ENCODE measurements around the gene TSPAN5.

DNA sequence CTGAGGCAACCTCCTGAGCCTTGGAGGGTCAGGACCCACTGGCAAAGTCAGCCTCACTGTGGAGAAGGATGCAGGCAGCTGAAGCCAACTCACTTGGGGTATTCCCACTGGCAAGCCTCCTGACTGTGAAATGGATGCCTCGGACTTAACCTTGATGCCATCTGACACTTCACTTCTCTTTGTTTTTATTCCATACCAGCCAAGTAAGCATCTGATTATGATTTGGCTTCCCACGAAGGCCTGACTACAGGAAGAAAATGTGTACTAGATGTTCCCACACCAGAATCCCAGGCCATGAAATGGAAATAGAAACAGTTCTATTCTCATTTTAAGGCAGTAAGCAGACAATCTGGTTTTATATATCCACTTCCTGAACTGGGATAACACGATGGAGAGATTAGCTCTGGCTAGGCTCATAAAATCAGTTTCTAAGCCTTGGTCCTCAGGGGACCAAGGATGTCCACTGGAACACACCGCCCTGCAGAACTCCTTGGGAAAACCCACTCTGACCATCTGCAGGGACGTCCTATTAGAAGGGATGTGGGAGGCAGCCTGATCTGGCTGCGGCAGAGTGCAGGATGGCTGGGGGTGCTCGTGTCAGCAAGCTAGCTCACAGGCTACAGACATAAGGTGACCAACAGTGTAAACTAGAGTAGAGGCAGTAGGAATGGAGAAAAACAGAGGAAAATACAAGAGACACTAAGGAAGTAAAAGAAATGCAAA is 89.3 kb downstream of the TSPAN5 start:
- TF ChIP-seq, protein P1, sequence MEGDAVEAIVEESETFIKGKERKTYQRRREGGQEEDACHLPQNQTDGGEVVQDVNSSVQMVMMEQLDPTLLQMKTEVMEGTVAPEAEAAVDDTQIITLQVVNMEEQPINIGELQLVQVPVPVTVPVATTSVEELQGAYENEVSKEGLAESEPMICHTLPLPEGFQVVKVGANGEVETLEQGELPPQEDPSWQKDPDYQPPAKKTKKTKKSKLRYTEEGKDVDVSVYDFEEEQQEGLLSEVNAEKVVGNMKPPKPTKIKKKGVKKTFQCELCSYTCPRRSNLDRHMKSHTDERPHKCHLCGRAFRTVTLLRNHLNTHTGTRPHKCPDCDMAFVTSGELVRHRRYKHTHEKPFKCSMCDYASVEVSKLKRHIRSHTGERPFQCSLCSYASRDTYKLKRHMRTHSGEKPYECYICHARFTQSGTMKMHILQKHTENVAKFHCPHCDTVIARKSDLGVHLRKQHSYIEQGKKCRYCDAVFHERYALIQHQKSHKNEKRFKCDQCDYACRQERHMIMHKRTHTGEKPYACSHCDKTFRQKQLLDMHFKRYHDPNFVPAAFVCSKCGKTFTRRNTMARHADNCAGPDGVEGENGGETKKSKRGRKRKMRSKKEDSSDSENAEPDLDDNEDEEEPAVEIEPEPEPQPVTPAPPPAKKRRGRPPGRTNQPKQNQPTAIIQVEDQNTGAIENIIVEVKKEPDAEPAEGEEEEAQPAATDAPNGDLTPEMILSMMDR (IDR thresholded peaks at IDR 0.05; ENCODE audit: insufficient read depth, low read length): no peak
- no peak for TF ChIP-seq GABPA (IDR thresholded peaks at IDR 0.05; ENCODE audit: low read depth)
- TF ChIP-seq, protein P2, sequence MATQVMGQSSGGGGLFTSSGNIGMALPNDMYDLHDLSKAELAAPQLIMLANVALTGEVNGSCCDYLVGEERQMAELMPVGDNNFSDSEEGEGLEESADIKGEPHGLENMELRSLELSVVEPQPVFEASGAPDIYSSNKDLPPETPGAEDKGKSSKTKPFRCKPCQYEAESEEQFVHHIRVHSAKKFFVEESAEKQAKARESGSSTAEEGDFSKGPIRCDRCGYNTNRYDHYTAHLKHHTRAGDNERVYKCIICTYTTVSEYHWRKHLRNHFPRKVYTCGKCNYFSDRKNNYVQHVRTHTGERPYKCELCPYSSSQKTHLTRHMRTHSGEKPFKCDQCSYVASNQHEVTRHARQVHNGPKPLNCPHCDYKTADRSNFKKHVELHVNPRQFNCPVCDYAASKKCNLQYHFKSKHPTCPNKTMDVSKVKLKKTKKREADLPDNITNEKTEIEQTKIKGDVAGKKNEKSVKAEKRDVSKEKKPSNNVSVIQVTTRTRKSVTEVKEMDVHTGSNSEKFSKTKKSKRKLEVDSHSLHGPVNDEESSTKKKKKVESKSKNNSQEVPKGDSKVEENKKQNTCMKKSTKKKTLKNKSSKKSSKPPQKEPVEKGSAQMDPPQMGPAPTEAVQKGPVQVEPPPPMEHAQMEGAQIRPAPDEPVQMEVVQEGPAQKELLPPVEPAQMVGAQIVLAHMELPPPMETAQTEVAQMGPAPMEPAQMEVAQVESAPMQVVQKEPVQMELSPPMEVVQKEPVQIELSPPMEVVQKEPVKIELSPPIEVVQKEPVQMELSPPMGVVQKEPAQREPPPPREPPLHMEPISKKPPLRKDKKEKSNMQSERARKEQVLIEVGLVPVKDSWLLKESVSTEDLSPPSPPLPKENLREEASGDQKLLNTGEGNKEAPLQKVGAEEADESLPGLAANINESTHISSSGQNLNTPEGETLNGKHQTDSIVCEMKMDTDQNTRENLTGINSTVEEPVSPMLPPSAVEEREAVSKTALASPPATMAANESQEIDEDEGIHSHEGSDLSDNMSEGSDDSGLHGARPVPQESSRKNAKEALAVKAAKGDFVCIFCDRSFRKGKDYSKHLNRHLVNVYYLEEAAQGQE (IDR thresholded peaks at IDR 0.05; ENCODE audit: insufficient replicate concordance, low read depth): no peak
- TF ChIP-seq POLR2AphosphoS5 (IDR thresholded peaks at IDR 0.05; ENCODE audit: low read depth): no peak
- no peak for TF ChIP-seq SPI1 (IDR thresholded peaks at IDR 0.05; ENCODE audit: borderline replicate concordance, low read depth)

Data from HL-60 (cell line).